Hepatocyte (in vitro differentiated cells): ENCODE results near the gene PRKCA.

Experiments used
- CTCF ChIP-seq: fragments of 200-600 bp; sonication (generic); IDR thresholded peaks from 2 replicates; pipeline ENCODE4 v1.5.1; 2016; ENCODE audit warnings: antibody characterized with exemption, mild to moderate bottlenecking; ENCODE audit not compliant: poor library complexity
- EZH2 ChIP-seq: fragments of 200-600 bp; sonication (generic); IDR thresholded peaks from 2 replicates; pipeline ENCODE4 v1.6.1; 2016; ENCODE audit warnings: antibody characterized with exemption, mild to moderate bottlenecking, borderline replicate concordance
- EZH2phosphoT487 ChIP-seq: fragments of 200-600 bp; sonication (generic); IDR thresholded peaks from one replicate; pipeline ENCODE4 v1.6.1; 2018; ENCODE audit warnings: antibody characterized with exemption, mild to moderate bottlenecking, low read depth, moderate library complexity; ENCODE audit not compliant: unreplicated experiment, severe bottlenecking

- TF ChIP-seq CTCF (no peak), EZH2 (no peak), EZH2phosphoT487 (no peak)
Measured at GRCh38 chr17:66814026-66814425, 511.6 kb downstream of the PRKCA start.
